UCSD-AML1 (cell line): ENCODE results near the gene SUPT3H.
"Not testable (repeated sequence)": the region's sequence is repeated elsewhere in the genome, so short reads cannot be mapped to it uniquely, and the experiment has no call there.

Experiments used
- DNase-seq: peaks from one replicate; lab custom pipeline; 2025; ENCODE audit not compliant: unreplicated experiment; lab: John Stamatoyannopoulos, UW

SUPT3H gene

DNA sequence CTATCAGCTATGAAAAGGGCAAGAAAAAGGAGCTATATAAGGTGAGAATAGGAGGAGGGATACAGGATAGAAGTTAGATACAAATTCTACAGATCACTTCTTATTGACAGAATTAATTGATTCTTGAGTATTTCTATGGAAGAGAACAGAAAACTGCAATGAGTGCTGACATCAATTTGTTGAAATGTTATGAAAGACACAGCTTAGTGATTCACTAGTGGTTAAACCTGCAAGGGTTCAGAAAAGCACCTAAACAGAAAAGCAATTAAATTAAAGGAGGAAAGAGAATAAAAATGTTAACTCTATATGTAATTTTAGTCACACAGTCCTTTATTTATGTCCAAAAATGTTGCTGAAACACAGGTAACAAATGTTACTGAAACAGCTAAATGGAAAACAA, 304.0 kb downstream of the SUPT3H start:
- DNase-seq, result no peak

DNA sequence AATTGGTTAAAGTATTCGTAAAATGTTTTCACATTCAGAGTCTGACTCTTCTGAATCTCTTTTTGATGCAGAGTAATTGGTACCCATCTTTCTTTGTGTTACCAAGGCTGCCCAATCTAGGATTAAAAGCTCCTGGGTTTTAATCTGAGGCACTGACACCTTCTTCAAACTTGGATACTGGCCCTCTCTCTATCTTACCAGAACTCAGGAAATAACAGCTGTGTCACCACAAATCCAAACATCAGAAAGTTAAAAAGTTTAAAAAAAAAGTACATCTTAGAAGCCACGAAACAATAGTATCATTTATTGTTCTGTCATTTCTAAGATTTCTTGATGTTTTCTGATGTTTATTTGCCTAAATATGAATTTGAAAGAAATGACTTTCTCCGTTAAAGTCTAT, 305.1 kb downstream of the SUPT3H start:
- DNase-seq, result no peak

DNA sequence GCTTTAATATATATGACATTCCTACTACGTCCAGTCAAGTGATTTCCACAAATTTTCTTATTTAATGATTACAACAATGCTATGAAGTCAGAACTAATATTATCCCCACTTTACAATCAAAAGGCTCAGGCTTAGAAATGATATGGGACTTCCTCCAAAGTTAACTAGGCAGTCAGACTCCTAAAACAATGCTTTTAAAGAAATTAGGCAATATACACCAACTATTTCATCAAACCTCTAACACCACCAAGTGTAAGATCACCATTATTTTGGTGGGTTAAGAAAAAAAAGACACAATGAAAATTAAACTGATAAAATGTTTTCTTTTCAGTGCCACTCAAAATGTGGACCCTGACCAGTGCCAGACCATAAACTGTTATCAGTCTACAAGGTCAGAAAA, 305.7 kb downstream of the SUPT3H start:
- no peak for DNase-seq

DNA sequence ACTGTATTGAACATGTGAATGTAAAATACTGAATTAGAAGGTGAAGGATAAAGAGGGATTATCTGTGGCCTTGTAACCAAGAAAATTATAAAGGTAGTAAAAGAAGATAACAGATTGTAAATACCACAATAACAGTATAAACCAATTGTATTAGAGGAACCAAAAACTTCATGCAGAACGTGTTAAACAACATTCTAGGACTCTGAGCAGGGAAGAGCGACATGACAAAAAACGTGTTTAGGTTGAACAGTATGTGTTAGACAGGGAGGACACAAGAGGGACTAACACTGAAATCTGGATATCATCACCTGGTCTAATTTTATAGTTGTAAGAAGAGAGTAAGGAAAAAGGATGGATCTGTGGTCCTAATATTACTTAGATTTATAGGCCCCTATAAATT, 308.6 kb downstream of the SUPT3H start:
- no peak for DNase-seq

DNA sequence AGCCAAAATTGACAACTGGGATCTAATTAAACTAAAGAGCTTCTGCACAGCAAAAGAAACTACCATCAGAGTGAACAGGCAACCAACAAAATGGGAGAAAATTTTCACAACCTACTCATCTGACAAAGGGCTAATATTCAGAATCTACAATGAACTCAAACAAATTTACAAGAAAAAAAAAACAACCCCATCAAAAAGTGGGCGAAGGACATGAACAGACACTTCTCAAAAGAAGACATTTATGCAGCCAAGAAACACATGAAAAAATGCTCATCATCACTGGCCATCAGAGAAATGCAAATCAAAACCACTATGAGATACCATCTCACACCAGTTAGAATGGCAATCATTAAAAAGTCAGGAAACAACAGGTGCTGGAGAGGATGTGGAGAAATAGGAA, 310.3 kb downstream of the SUPT3H start:
- DNase-seq, result not testable (repeated sequence)

DNA sequence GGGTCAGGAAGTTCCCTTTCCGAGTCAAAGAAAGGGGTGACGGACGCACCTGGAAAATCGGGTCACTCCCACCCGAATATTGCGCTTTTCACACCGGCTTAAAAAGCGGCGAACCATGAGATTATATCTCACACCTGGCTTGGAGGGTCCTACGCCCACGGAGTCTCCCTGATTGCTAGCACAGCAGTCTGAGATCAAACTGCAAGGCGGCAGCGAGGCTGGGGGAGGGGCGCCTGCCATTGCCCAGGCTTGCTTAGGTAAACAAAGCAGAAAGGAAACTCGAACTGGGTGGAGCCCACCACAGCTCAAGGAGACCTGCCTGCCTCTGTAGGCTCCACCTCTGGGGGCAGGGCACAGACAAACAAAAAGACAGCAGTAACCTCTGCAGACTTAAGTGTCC, 315.1 kb downstream of the SUPT3H start:
- not testable (repeated sequence) for DNase-seq

DNA sequence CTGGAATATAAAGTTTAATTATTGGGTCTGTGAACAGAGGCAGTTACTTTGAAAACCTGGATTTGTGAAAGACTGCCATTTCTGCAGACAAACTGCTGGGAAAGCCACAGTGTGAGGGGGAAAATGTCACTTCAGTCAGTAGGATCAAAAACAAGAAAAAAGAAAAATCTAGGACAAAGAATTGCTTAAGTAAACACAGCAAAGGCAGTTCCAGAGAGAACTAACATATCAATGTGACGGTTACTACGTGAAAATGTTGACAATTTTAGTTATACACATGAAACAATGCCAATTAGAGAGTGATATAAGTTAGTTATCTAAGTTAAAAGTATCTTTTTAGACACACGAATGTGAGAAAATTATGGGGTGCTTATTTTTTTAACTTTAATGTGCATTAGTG, 320.0 kb downstream of the SUPT3H start:
- DNase-seq, result no peak

DNA sequence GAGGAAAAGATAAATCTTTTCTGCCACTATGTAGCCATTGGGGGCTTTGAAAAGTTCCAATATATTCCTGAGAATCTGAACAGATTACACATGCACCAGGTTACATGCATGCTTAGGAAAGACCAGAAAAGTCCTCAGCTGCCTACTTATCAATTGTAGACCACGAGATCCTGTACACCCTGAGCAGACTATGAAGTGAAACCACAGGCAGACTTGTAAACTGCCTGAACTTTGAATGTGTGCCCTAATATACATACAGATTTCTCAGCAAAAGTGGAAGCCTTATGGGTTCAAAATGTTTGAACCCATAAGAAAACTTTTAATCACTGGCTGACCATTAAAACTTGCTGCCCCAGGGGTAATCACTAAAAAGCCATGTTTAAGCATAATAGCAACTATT, 323.1 kb downstream of the SUPT3H start:
- DNase-seq, result no peak

DNA sequence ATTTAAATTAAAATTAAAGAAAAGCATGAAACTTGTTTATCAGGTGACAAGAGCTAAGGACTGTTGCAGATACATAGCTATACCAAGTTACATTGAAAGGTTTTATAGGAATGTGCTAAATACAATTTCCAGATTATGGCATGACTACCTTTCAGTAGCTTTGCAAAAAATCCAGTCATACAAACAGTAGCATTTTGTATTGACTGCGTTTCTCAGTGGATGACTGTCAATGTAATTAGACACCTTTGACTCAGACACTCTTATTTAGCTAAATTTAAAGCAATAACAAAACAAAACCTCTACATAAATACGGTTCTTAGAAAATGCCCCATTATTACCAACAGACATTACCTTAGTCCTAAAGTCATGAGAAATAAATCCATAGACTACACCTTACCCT, 325.4 kb downstream of the SUPT3H start:
- DNase-seq, result no peak

DNA sequence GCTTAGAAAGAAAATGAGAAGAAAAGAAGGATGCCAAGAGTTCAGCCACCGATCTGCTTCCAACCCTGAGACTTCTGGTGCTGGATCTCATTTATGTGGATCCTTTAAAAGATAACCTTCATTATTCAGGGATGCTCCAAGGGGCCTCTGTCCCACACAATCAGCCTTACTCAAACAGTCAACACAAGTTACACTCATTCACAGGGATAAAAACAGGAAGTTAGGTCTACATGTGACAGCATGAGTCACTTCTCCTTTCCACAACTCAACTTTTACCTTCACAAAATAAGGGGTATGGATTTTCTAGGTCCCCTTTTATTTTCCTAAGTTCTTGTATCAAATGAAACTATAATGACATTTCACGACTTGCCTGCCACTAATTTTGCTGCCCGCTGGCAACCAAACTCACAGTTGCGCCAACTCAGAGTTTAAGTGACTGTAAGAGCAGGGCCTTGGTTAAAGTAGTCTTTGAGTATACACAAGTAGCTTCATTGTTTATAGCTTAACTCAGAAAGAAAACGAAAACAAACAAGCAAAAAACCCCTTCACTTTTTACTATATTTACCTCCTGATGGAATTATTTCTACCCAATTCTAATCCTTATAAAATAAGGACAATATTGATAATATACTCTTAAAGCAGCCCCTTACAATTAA, 328.4 kb downstream of the SUPT3H start:
- DNase-seq, result peak; percentile 16

DNA sequence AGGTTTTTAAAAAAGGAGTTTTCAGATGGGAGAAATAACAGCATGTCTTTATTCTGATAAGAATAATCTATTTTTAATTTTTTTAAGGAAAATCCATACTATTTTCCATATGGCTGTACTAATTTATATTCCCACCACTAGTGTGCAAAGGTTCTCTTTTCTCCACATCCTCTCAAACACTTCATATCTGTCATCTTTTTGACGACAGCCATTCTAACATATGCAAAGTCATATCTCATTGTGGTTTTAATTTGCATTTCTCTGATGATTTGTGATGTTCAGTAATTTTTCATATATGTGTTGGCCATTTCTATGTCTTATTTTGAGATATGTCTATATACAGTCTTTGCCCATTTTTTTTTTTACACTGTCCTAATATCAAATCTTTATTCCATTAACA, 330.2 kb downstream of the SUPT3H start:
- no peak for DNase-seq

DNA sequence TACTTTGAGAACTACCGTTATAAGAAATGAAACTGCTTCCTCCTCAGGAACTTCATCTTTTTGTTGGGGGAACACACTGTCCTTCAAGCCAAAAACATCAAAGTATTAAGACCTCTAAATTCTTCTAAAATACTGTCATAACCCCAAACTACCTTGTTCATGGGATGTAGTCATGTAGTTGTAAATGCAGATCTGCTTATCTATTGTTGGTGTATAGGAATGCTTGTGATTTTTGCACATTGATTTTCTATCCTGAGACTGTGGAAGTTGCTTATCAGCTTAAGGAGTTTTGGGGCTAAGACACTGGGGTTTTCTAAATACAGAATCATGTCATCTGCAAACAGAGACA, 332.5 kb downstream of the SUPT3H start:
- no peak for DNase-seq

DNA sequence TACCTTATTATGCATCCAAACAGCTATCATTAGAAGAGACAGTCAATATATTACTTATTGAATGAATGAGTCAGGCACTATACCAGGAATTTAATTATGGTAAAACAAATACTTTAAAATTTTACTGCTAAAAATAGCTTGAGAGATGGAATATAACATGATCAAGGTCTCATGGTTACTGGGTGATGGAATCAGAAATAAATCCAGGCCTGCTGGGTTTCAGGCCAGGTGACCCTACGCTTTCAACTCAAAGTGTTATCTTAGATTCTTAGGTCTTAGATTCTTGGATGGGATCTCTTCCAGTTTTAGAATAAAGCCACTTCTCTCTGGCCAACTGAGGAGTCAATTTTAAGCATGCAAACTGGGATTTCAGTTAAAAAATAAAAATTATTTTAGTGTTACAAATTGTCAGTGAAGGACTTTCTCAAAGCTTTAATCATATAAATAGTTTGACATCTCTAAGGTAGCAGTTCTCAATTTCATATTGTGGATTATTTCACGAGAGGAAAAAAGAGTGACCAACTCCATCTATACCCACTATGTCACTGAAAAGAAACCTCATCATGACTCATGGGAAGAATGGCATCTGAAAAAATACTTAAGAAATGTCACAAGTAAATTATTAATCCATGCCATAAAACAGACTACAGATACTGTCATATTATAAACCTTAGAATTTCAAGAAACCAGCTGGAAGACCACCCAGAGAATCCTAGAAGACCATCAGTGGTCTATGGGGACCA, 333.1 kb downstream of the SUPT3H start:
- no peak for DNase-seq

DNA sequence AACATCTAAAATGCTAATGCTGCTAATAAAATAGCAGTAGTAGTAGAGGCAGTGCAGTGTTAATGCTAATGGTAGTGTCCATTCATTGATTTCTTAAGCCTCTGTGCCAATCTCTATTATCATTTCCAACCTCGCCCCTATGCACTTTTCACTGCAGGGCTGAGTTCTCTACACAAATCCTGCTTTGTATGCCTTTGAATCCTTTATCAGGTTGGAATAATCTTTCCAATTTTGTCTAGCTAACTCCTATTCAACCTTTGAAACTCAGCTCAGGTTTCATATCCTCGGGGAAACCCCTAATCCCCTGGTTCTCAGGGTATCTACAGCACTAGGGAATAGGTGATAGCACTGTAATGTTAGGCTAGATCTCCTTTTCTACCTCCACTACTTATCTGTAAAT, 333.6 kb downstream of the SUPT3H start:
- no peak for DNase-seq

DNA sequence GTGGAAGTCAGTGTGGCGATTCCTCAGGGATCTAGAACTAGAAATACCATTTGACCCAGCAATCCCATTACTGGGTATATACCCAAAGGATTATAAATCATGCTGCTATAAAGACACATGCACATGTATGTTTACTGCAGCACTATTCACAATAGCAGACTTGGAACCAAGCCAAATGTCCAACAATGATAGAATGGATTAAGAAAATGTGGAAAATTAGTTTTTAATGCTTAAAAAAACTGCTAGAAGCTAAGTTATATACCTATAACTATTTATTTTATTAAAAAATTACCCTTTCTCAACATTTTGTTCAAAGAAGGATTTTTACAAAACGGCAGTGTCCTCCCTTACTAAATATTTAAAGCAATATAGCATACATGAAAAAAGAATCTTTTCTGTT, 335.1 kb downstream of the SUPT3H start:
- DNase-seq, result not testable (repeated sequence)

DNA sequence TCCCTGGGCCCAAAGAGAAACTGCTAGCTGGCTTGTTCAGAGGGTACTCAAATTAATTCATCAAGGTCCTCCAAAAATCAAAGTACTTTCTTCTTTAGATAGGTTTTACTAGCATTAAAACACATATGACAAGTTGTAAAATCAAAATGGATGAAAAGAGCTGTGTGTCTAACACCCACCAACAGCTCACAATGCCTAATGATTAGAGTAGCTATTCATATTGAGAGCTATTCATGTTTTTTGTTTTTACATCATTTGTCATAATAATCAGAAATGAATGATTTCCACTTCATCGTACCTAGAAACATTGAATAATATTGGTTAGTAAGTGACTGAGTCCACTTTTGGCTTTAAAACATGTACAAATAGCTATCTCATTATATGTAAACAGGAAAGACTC, 339.5 kb downstream of the SUPT3H start:
- DNase-seq, result no peak

DNA sequence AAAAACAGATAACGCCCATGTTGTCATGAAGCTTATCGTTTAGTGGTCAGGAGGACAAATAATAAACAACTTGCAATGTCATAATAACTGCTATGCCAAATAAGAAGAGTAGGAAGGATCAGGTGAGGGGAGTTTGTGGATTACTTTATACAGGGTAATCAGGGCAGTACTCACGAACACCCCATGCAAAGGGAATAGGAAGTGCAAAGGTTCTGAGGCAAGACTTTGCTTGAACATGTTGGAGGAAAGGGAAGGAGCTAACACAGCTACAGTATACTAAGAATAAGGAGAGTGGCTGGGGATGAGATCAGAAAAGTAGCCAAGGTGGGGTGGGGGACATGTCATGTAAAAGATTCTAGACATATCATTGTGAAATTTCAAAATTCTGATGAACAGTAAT, 341.6 kb downstream of the SUPT3H start:
- DNase-seq, result no peak

DNA sequence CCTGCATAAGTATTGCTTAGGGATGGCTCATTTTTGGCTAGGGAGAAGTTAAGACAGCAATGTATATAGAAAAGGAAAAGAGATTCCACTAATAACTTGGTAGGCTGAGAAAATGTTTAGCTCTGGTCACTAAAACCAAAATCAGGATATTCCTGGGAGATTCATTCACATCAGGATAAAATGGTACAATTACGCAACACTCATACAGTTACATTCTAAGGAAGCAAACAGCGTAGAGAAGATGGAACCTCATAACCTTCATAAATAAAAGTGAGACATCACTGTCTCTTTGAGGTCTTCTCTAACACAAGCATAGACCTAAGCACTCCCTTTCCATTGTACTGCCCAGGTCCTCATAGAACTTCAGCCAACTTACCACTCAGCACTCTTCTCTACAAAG, 345.3 kb downstream of the SUPT3H start:
- no peak for DNase-seq

DNA sequence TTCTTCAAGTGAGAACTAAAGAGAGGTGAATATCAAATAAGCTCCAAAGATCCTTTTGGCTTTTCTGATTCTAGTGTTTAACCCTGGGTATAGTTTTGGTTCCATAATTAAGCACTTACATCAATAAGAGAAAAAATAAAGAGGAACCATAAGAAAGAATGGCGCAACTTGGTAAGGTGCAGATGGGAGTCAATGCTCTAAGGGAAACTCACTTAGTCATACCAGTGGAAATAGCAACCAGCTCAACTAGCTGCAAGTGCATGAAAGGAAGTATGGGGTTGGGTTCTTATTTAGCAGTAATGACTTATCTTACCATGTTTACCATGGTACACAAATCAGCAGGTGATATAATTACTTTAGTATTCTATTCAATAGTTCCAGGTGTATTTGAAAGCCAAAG, 346.1 kb downstream of the SUPT3H start:
- DNase-seq, result no peak

DNA sequence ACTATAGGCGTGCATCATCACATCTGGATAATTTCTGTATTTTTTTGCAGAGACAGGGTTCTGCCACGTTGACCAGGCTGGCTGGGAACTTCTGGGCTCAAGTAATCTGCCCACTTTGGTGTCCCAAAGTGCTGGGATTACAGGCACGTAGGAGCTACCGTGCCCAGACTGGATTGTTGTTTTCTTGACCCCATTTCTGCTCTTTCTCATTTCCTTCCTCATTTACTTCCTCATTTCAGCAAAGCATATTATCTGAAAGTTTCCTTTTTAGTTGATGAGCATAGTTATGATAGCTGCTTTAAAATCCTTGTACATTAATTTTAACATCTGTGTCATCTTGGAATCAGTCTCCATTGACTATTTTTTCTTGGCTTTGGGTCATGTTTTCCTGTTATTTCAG, 350.6 kb downstream of the SUPT3H start:
- DNase-seq, result no peak

DNA sequence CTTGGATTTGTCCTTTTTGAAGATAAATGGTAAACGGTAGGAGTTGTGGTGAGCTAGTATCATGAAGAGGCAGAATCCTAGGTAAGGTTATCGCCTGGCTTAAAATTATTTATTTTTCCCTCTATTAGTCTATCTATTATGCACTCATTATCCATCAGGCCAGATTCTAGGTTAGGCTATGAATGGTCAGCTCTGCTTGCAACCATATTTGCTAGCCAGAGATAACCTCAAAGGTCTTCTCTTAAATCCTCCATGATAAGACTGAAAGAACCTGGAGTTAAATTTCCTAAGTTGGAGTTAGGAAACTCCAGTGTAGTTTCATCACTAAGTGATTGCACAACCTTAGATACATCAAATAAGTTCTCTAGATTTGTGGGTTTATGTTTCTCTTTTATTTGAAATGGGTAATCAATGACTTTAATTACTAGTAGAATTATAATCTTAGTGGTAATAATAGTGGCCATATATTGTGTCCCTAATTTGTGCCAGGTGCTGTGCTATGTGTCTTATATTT, 351.7 kb downstream of the SUPT3H start:
- DNase-seq, result no peak

DNA sequence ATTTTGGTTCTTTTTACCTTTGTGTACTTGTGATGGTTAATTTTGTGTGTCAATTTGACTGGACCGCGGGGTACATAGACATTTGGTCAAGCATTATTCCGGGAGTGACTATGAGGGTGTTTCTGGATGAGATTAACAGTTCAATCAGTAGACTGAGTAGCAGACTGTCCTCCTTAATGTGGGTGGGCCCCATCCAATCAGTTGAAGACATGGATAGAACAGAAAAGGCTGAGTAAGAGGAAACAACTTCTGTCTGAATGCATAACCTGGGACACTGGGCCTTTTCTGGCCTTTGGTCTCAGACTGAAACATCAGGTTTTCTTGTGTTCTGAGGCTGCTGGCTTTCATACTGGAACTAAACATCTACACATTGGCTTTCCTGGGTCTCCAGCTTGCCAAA, 353.1 kb downstream of the SUPT3H start:
- no peak for DNase-seq

DNA sequence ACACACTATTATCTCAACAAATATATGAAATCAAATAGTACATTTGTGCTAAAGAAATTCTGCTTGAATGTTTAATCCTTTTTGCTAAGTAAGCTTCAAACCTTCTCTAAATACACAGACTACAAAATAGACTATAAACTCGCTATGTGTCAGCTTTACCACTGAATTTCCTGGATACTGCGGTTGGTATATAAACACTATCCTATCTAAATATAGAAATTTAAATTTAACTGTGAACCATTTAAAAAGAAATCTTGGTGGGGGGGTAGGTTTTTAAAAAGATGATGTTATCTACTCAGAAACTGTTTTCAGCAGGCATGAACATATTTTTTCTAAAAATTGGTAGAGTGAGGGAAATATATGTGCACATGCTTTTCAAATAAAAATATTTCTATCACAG, 356.1 kb downstream of the SUPT3H start:
- DNase-seq, result no peak
